ENCODE measurements around the gene ZSCAN10. TPM values are rescaled to one million over a fixed set of nuclear protein-coding genes. Genes with fewer than 3 reads are reported as not detected.

The ZSCAN10 gene
- total RNA-seq, 1 donor: not detected

GRCh38 chr16:3068487-3068886 is 30.6 kb downstream of the ZSCAN10 start:
- DNase-seq (ENCODE audit: low read depth): no peak
- TF ChIP-seq CTCF (IDR thresholded peaks at IDR 0.05; ENCODE audit: insufficient read depth, low read depth, low read length): no peak
- H3K4me3 ChIP-seq (ENCODE audit: low read depth, low read length): no peak overlapping the region

- DNase-seq (ENCODE audit: low read depth): no peak
- H3K4me3 ChIP-seq (ENCODE audit: low read depth, low read length): no peak overlapping the region
- TF ChIP-seq CTCF (IDR thresholded peaks at IDR 0.05; ENCODE audit: insufficient read depth, low read depth, low read length): no peak
These were observed 32.7 kb downstream of the ZSCAN10 start for GRCh38 chr16:3066440-3066748.

GRCh38 chr16:3065742-3066439 is 33.2 kb downstream of the ZSCAN10 start:
- no peak for DNase-seq (ENCODE audit: low read depth)
- peak overlapping the region; percentile 40 for H3K4me3 ChIP-seq (ENCODE audit: low read depth, low read length)
- TF ChIP-seq CTCF (IDR thresholded peaks at IDR 0.05; ENCODE audit: insufficient read depth, low read depth, low read length): no peak

- peak; percentile 78 for DNase-seq (ENCODE audit: low read depth)
- H3K4me3 ChIP-seq (ENCODE audit: low read depth, low read length): peak within 1 kb of the TSS; percentile 40
- no peak for TF ChIP-seq CTCF (IDR thresholded peaks at IDR 0.05; ENCODE audit: insufficient read depth, low read depth, low read length)
These were observed 33.9 kb downstream of the ZSCAN10 start, which contains the start of gene IL32 for GRCh38 chr16:3065069-3065741. TSS of gene IL32 (plus strand) at chr16:3065640. CDS start at chr16:3065812, 172 bp downstream.

GRCh38 chr16:3063625-3064386 is 35.3 kb downstream of the ZSCAN10 start:
- no peak for TF ChIP-seq CTCF (IDR thresholded peaks at IDR 0.05; ENCODE audit: insufficient read depth, low read depth, low read length)
- DNase-seq (ENCODE audit: low read depth): peak; percentile 24
- H3K4me3 ChIP-seq (ENCODE audit: low read depth, low read length): no peak overlapping the region

- no peak for TF ChIP-seq CTCF (IDR thresholded peaks at IDR 0.05; ENCODE audit: insufficient read depth, low read depth, low read length)
- H3K4me3 ChIP-seq (ENCODE audit: low read depth, low read length): no peak overlapping the region
- no peak for DNase-seq (ENCODE audit: low read depth)
These were observed 36.5 kb downstream of the ZSCAN10 start for GRCh38 chr16:3062553-3062952.

Measured in fibroblast of villous mesenchyme (primary cell).